NCI-H446 treated with DMSO at 0.1 percent for 48 hours (cell line): Measurements from ENCODE around the gene CALHM6.

Experiments
- DNase-seq: peaks from one replicate; lab custom pipeline; 2025; lab: John Stamatoyannopoulos, UW

Gene CALHM6

DNA sequence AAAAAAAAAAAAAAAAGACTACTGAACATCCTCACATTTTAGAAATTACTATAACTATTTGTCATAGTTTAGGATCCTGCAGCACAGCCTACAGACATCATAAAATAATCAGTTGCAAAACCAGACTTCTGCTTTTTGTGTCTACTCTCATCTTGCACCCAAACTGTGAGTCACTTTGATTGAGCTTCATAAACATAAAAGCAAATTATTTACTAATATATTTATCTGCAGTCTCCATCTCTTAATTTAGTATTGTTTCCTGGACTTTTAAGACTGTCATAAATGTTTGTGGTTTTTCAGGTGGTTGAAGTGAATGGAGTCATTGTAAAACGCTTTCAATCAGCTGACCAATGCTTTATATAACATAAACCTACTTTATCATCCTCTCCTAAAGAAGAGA lies 14.8 kb upstream of the CALHM6 start:
- DNase-seq: no peak

DNA sequence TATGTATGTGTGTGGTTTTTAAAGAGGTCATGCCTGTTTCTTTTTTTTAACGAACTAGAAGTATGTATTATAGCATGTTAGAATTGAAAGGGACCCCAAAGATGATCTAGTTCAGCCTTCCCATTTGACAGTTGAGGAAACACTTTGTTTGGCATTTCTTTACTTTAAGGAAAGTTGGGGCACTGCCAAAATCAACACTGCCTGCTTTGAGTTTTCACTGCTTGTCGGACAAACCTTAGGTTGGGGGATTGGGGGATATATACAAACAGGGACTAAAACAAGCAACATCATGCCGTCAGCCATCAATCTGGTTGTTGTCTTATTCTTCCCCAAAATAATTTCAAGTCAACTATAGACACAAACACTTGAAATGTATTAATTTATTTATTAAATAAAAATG lies 14.1 kb upstream of the CALHM6 start:
- DNase-seq: no peak

GRCh38 chr6:116447496-116448011 lies 13.6 kb upstream of the CALHM6 start:
- DNase-seq: no peak

DNA sequence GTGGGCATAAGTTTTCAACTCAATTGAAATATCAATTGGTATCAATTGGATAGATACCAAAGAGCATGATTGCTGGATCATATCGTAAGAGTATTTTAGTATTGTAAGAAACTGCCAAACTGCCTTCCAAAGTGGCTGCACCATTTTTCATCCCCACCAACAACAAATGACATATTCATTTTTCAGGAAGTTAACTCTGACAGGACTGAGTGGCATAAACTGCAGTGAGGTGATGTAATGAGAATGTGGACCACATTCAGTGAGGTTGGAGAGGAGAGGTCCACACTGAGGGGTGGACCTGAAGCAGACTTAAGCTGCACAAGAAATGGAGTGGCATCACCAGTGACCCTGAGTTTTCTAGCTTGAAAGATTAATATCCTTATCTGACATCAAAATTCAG lies 11.6 kb upstream of the CALHM6 start:
- DNase-seq: no peak

DNA sequence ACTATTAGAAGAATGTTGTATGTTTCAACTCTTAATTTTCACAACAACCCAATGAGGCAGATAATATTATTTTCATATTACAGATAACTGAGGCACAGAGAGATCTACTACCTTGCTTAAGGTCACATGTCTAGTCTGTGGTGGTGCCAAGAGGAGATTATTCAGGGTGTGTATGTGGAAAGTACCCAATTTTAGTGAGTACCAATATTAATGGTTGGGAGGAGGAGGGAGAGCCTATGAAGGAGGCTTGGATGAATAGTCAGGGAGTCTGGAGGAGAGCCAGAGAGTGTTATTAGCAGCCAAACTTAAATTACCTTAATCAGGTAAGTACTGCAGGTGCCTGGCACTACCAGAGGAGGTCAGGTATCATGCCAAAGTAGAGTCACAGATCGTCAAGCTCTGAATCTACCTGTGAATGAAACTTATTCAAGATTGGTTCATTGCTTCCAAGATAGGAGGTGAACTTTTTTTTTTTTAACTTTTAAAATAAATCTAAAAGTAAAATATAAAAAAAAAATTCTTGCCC lies 10.9 kb upstream of the CALHM6 start:
- DNase-seq: no peak

DNA sequence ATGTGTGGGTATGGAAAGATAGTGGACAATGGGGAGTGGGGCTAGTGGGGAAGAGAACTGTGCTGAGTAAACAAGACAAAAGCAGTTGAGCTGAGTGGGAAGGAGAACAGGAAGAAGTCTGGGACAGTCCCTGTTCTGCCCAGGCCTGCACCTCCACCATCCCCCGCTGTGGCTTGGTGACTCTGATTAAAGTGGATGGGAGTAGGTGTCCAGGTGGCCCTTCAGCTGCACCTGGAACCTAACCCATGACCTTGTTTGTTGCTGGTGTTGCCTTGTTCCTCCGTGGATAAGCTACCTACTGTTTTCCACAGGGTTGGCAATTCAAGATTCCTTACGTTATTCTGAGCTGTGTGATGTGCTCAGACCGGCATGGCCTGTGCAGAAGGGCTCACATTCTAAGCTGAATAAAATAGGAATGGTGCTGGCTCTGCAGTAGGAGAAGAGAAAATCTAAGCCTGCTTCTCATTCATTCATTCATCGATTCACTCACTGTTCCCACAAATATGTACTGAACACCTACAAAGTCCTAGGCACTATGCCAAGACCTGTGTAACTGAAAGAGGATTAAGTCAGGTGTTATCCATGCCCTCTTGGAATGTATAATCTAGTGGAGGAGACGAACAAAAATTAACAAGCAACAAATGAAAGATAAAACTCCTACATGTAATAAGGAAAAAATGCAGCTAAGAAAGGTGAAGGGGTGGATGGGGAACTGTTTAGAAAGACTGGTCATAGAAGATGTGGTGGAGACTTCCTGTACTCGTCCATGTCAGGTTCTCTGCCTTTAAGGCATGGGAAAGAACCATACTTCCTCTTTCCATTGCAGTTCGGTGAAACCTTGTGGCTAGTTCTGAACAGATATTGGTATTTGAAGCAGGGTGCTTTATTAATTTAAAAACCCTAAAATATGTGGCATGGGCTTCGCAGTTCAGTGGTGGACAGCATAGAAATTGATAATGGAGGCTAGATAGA lies 10.1 kb upstream of the CALHM6 start:
- no peak for DNase-seq

DNA sequence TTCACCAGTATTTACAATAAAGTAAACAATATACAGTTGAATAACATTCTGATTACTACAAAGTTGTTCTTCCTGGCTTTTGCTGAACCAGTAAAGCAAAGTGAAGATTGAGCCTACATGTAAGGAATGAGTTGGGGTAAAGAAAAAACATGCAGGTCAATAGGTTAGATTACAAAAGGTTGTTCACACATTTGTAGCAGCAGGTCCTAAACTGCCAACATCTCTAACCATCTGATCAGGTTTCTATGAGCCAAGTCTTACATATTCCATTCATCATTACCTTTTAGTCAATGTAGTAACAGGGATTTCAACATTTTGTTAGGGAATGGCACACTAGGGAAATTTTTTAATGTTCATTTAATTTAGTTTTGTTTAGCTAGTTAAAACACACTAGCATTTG lies 9.3 kb upstream of the CALHM6 start:
- no peak for DNase-seq

DNA sequence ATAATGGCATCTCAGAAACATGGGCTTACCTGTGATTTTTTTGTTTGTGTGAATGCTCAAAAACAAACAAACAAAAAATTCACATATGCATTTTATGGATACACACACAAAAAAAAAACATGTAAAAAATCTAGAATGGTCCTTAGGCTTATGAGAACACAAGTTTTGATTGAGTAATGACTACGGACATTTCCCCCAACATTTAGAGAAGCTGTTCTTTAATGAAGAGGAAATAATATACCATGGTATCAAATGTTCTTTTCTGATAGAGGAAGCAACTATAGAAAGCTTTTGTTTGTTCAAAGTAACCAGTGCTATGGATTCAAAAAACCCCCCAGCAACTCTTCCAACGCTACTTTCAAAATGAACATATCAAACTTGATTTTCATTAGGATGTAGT lies 8.6 kb upstream of the CALHM6 start:
- no peak for DNase-seq

DNA sequence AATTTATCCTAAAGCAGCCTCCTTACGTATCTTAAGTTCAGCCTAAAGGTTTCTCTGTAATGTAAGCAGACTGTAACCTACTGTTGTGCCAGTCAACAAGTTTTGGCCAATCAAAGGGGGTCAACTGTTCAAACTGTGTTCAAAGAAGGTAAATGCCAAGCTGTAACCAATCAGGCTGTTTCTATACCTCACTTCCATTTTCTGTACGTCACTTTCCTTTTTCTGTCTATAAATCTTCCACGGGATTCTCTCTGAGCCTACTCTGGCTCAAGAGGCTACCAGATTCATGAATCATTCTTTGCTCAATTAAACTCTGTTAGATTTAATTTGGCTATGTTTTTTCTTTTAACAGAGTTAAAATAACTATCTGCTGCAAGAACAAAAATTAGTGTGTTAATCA lies 5.1 kb upstream of the CALHM6 start:
- DNase-seq: no peak

- DNase-seq: no peak
These were observed 4.2 kb upstream of the CALHM6 start for GRCh38 chr6:116456927-116457326.

- no peak for DNase-seq
These were observed 2.9 kb upstream of the CALHM6 start for GRCh38 chr6:116458264-116458663.

- no peak for DNase-seq
These were observed 1.2 kb upstream of the CALHM6 start for GRCh38 chr6:116459927-116460326.

GRCh38 chr6:116461932-116462885 lies 1.0 kb downstream of the CALHM6 start:
- no peak for DNase-seq

GRCh38 chr6:116463301-116463700 lies 2.1 kb downstream of the CALHM6 start:
- no peak for DNase-seq

- DNase-seq: no peak
These were observed 4.1 kb downstream of the CALHM6 start for GRCh38 chr6:116465246-116465645.

- DNase-seq: no peak
These were observed 5.9 kb downstream of the CALHM6 start for GRCh38 chr6:116467096-116467495.

DNA sequence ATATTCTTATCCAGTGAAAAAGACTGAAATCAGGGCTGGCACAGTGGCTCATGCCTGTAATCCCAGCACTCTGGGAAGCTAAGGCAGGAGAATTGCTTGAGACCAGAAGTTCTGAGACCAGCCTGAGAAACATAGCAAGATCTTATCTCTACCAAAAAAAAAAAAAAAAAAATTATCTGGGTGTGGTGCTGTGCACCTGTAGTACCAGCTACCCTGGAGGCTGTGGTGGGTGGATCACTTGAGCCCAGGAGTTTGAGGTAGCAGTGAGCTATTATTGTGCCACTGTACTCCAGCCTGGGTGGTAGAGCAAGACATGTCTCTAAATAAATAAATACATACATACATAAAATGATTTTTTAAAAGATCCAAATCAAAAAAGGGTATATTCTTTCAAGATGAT lies 6.3 kb downstream of the CALHM6 start:
- DNase-seq: no peak

- DNase-seq: no peak
These were observed 7.1 kb downstream of the CALHM6 start for GRCh38 chr6:116468293-116468692.

DNA sequence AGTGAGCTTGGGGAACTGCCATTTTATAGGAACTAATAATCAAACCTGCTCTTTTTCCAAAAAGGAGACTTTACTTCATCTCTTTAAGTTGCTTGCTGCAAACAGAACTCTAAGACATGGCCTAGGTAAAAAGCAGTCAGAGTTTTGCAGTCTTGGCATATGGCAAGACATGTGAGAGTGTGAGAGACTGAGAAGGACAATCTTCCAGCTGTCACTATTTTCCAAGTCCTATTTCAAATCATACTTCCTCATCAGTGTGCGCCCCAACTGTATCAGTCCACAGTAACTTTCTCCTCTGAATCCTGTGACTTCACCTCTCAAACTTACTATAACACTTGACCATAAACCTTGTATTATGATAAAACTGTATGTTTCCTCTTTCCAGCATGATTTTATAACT lies 10.4 kb downstream of the CALHM6 start:
- no peak for DNase-seq

GRCh38 chr6:116472706-116473105 lies 11.5 kb downstream of the CALHM6 start:
- no peak for DNase-seq

GRCh38 chr6:116475141-116475540 lies 14.0 kb downstream of the CALHM6 start:
- DNase-seq: no peak

GRCh38 chr6:116476002-116476678 lies 15.0 kb downstream of the CALHM6 start:
- no peak for DNase-seq
